Mesendoderm (in vitro differentiated cells): Measurements from ENCODE around the gene TRPM4.
"Not testable (repeated sequence)": the region's sequence is repeated elsewhere in the genome, so short reads cannot be mapped to it uniquely, and the experiment has no call there.

Experiments
- DNase-seq: peaks from one replicate; pipeline ENCODE4 v3.0.0; 2013
- H2AK5ac ChIP-seq: 2 replicates; pipeline ENCODE4 v1.6.1; 2013; ENCODE audit warnings: low read length, inconsistent platforms
- H2BK120ac ChIP-seq: 2 replicates; pipeline ENCODE4 v1.6.1; 2013; ENCODE audit warnings: low read depth, mild to moderate bottlenecking, low read length, moderate library complexity, mixed read lengths
- H2BK15ac ChIP-seq: replicated peaks from 2 replicates; pipeline ENCODE4 v1.6.1; 2013; ENCODE audit warnings: low read depth, mild to moderate bottlenecking, moderate library complexity
- H2BK5ac ChIP-seq: 2 replicates; pipeline ENCODE4 v1.6.1; 2013; ENCODE audit warnings: low read length, inconsistent platforms
- H3K18ac ChIP-seq: 2 replicates; pipeline ENCODE4 v1.6.1; 2013; ENCODE audit warnings: mild to moderate bottlenecking, low read length, mixed read lengths
- H3K23ac ChIP-seq: one replicate; pipeline ENCODE4 v1.6.1; 2013; ENCODE audit warnings: low read length
- H3K27ac ChIP-seq: 2 replicates; pipeline ENCODE4 v1.5.1; 2013; ENCODE audit warnings: low read depth, mild to moderate bottlenecking, inconsistent platforms, low read length, moderate library complexity
- H3K27me3 ChIP-seq: 2 replicates; pipeline ENCODE4 v1.6.1; 2013; ENCODE audit warnings: low read length, control low read depth, mild to moderate bottlenecking, inconsistent platforms; ENCODE audit not compliant: insufficient read depth, poor library complexity
- H3K36me3 ChIP-seq: 2 replicates; pipeline ENCODE4 v1.6.1; 2013; ENCODE audit warnings: low read length, inconsistent platforms; ENCODE audit not compliant: control insufficient read depth, insufficient read depth
- H3K4ac ChIP-seq: one replicate; pipeline ENCODE4 v1.6.1; 2013; ENCODE audit warnings: low read depth, mild to moderate bottlenecking, low read length, moderate library complexity
- H3K4me1 ChIP-seq: 2 replicates; pipeline ENCODE4 v1.6.1; 2013; ENCODE audit warnings: low read depth, low read length, inconsistent platforms; ENCODE audit not compliant: control insufficient read depth
- H3K4me2 ChIP-seq: 2 replicates; pipeline ENCODE4 v1.6.1; 2013; ENCODE audit warnings: low read length
- H3K4me3 ChIP-seq: 2 replicates; pipeline ENCODE4 v1.5.1; 2013; ENCODE audit warnings: mild to moderate bottlenecking, low read length
- H3K56ac ChIP-seq: one replicate; pipeline ENCODE4 v1.6.1; 2013; ENCODE audit warnings: low read length
- H3K79me1 ChIP-seq: 2 replicates; pipeline ENCODE4 v1.6.1; 2013; ENCODE audit warnings: low read length, inconsistent platforms
- H3K79me2 ChIP-seq: 2 replicates; pipeline ENCODE4 v1.6.1; 2013; ENCODE audit warnings: mild to moderate bottlenecking, low read length; ENCODE audit not compliant: control insufficient read depth, insufficient read depth
- H3K9ac ChIP-seq: 2 replicates; pipeline ENCODE4 v1.6.1; 2013; ENCODE audit warnings: low read length, inconsistent platforms
- H4K5ac ChIP-seq: one replicate; pipeline ENCODE4 v1.6.1; 2013; ENCODE audit warnings: low read length
- H4K8ac ChIP-seq: one replicate; pipeline ENCODE4 v1.6.1; 2013; ENCODE audit warnings: low read depth, mild to moderate bottlenecking, control low read depth, low read length, moderate library complexity
- WGBS: extraction: QIAGEN DNeasy Blood & Tissue Kit; methylation state at CpG from one replicate; pipeline ENCODE4 v1.1.7; 2013; ENCODE audit warnings: low lambda C conversion rate, missing lambda C conversion rate; ENCODE audit not compliant: insufficient coverage; ENCODE audit errors: extremely low coverage; 5-methylcytosine and 5-hydroxymethylcytosine counted together

Gene TRPM4

GRCh38 chr19:49119411-49120324 lies 37.9 kb upstream of the TRPM4 start, which contains the start of gene PPFIA3:
Gene PPFIA3 (plus strand): TSS chr19:49119544. CDS start chr19:49127874, 8,330 bp downstream.
- Histone ChIP-seq H3K27me3 (peaks cover 7% of the 10 kb centered on the region), H3K27ac (peak within 1 kb of the TSS; percentile 15)

GRCh38 chr19:49120325-49120683 lies 37.3 kb upstream of the TRPM4 start:
- Histone ChIP-seq H3K27ac (no peak overlapping the region), H2BK15ac (no peak overlapping the region), H3K23ac (no peak overlapping the region), H3K18ac (no peak overlapping the region), H2BK120ac (no peak overlapping the region), H3K36me3 (no peaks in the 10 kb centered on the region), H3K79me1 (no peaks in the 10 kb centered on the region), H4K5ac (no peak overlapping the region), H3K79me2 (no peaks in the 10 kb centered on the region), H2BK5ac (no peak overlapping the region), H3K9ac (no peak overlapping the region), H3K4me1 (no peaks in the 10 kb centered on the region), H3K4me2 (no peak overlapping the region), H3K4ac (no peak overlapping the region), H4K8ac (no peak overlapping the region), H2AK5ac (no peak overlapping the region), H3K56ac (no peak overlapping the region), H3K27me3 (peaks cover 7% of the 10 kb centered on the region), H3K4me3 (no peak overlapping the region)
- no peak for DNase-seq
- WGBS = no CpG with 5 or more reads among the region's 16 CpGs

More at GRCh38 chr19:49119411-49120324, 37.9 kb upstream of the TRPM4 start, which contains the start of gene PPFIA3:
- DNase-seq = peak; percentile 57
- no peak within 1 kb of the TSS for H4K8ac ChIP-seq
- no peaks in the 10 kb centered on the region for H3K4me1 ChIP-seq
- peak within 1 kb of the TSS; percentile 93 for H3K56ac ChIP-seq
- H3K4me3 ChIP-seq = peak within 1 kb of the TSS; percentile 64
- no peak within 1 kb of the TSS for H3K23ac ChIP-seq
- H3K79me2 ChIP-seq = no peaks in the 10 kb centered on the region
- H3K4ac ChIP-seq = peak within 1 kb of the TSS; percentile 75
- peak within 1 kb of the TSS; percentile 87 for H3K9ac ChIP-seq
- no peak within 1 kb of the TSS for H2AK5ac ChIP-seq
- no peaks in the 10 kb centered on the region for H3K36me3 ChIP-seq
- no peak within 1 kb of the TSS for H4K5ac ChIP-seq
- no peak within 1 kb of the TSS for H2BK120ac ChIP-seq
- no CpG with 5 or more reads among the region's 90 CpGs for WGBS
- no peaks in the 10 kb centered on the region for H3K79me1 ChIP-seq
- H3K4me2 ChIP-seq = peak within 1 kb of the TSS; percentile 55
- peak within 1 kb of the TSS; percentile 81 for H3K18ac ChIP-seq
- H2BK15ac ChIP-seq = no peak within 1 kb of the TSS
- H2BK5ac ChIP-seq = peak within 1 kb of the TSS; percentile 55

- H4K5ac ChIP-seq = no peak overlapping the region
- no peak overlapping the region for H2BK15ac ChIP-seq
- H3K4me2 ChIP-seq = no peak overlapping the region
- H3K36me3 ChIP-seq = no peaks in the 10 kb centered on the region
- no peak overlapping the region for H3K9ac ChIP-seq
- WGBS = no CpG with 5 or more reads among the region's 2 CpGs
- H3K56ac ChIP-seq = no peak overlapping the region
- DNase-seq = no peak
- H3K27me3 ChIP-seq = peaks cover 7% of the 10 kb centered on the region
- H2BK120ac ChIP-seq = no peak overlapping the region
- H3K4me3 ChIP-seq = no peak overlapping the region
- no peak overlapping the region for H3K23ac ChIP-seq
- H4K8ac ChIP-seq = no peak overlapping the region
- no peak overlapping the region for H2AK5ac ChIP-seq
- H3K79me2 ChIP-seq = no peaks in the 10 kb centered on the region
- no peak overlapping the region for H3K27ac ChIP-seq
- no peak overlapping the region for H3K4ac ChIP-seq
- no peak overlapping the region for H3K18ac ChIP-seq
- H2BK5ac ChIP-seq = no peak overlapping the region
- H3K79me1 ChIP-seq = no peaks in the 10 kb centered on the region
- H3K4me1 ChIP-seq = no peaks in the 10 kb centered on the region
These were observed 36.7 kb upstream of the TRPM4 start for GRCh38 chr19:49120868-49121267.

GRCh38 chr19:49121841-49122240 lies 35.8 kb upstream of the TRPM4 start:
- not testable (repeated sequence) for H3K79me1 ChIP-seq, H4K8ac ChIP-seq, H2BK15ac ChIP-seq, H3K27me3 ChIP-seq, H3K56ac ChIP-seq, H3K4me3 ChIP-seq, H3K4me2 ChIP-seq, H3K18ac ChIP-seq, H2BK5ac ChIP-seq, H4K5ac ChIP-seq, H2BK120ac ChIP-seq, H3K79me2 ChIP-seq, H3K4ac ChIP-seq, H3K27ac ChIP-seq, H3K36me3 ChIP-seq, H2AK5ac ChIP-seq, H3K23ac ChIP-seq, DNase-seq, H3K4me1 ChIP-seq, H3K9ac ChIP-seq
- no CpG with 5 or more reads among the region's 10 CpGs for WGBS

GRCh38 chr19:49123285-49123684 lies 34.3 kb upstream of the TRPM4 start:
- not testable (repeated sequence) for H4K5ac ChIP-seq, DNase-seq, H3K4me2 ChIP-seq, H3K4me3 ChIP-seq, H2BK5ac ChIP-seq, H3K27ac ChIP-seq, H2BK120ac ChIP-seq, H3K4me1 ChIP-seq, H3K4ac ChIP-seq, H3K79me2 ChIP-seq, H3K9ac ChIP-seq, H2AK5ac ChIP-seq, H3K27me3 ChIP-seq, H3K18ac ChIP-seq, H2BK15ac ChIP-seq, H3K23ac ChIP-seq, H3K56ac ChIP-seq, H3K79me1 ChIP-seq, H4K8ac ChIP-seq, H3K36me3 ChIP-seq
- no CpG with 5 or more reads among the region's 11 CpGs for WGBS
